Fibroblast of pulmonary artery (primary cell): ENCODE data around the gene B4GAT1.
"Not testable (repeated sequence)": the region's sequence is repeated elsewhere in the genome, so short reads cannot be mapped to it uniquely, and the experiment has no call there.

Experiments used
- DNase-seq: peaks from one replicate; pipeline ENCODE4 v3.0.0-alpha.2; 2010; ENCODE audit warnings: low read depth
- H3K4me3 ChIP-seq: replicated peaks from 2 replicates; pipeline ENCODE4 v1.5.1; 2011; ENCODE audit warnings: low read depth, mild to moderate bottlenecking, control low read depth, low read length, moderate library complexity
- TF ChIP-seq, protein P1 (sequence below): IDR thresholded peaks from 2 replicates; pipeline ENCODE4 v1.5.1; 2011; ENCODE audit warnings: mild to moderate bottlenecking, control low read depth, low read length, inconsistent platforms; ENCODE audit errors: missing control alignments

The B4GAT1 gene

DNA sequence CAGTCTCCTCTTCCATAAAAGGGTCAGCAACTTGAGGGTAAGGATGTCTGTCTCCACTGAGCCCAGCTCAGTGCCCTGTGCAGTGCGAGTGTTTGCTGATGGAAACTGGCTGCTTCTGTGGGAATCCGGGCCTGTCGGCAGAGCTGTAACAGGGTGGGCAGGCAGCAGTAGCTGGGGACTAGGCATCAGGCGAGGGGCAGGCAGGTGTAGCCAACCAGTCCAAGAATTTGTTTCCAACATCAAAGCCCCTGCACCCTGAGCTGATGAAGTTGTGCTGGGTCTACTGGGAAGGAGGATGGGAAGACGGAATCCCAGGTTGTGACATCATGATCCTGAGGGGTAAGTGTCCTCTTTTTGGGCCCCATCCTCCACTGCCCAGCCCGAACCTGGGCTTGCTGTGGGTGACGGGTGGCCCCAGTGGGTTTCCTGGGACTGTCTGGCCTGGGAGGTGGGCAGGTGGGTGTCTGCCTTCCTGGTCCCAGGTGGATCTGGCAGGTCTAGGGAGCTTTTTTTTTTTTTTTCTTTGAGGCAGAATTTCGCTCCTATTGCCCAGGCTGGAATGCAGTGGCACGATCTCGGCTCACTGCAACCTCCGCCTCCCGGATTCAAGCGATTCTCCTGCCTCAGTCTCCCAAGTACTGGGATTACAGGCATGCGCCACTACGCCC lies 13.1 kb upstream of the B4GAT1 start:
- no peak for DNase-seq
- TF ChIP-seq, protein P1, sequence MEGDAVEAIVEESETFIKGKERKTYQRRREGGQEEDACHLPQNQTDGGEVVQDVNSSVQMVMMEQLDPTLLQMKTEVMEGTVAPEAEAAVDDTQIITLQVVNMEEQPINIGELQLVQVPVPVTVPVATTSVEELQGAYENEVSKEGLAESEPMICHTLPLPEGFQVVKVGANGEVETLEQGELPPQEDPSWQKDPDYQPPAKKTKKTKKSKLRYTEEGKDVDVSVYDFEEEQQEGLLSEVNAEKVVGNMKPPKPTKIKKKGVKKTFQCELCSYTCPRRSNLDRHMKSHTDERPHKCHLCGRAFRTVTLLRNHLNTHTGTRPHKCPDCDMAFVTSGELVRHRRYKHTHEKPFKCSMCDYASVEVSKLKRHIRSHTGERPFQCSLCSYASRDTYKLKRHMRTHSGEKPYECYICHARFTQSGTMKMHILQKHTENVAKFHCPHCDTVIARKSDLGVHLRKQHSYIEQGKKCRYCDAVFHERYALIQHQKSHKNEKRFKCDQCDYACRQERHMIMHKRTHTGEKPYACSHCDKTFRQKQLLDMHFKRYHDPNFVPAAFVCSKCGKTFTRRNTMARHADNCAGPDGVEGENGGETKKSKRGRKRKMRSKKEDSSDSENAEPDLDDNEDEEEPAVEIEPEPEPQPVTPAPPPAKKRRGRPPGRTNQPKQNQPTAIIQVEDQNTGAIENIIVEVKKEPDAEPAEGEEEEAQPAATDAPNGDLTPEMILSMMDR = no peak
- H3K4me3 ChIP-seq = no peak overlapping the region

DNA sequence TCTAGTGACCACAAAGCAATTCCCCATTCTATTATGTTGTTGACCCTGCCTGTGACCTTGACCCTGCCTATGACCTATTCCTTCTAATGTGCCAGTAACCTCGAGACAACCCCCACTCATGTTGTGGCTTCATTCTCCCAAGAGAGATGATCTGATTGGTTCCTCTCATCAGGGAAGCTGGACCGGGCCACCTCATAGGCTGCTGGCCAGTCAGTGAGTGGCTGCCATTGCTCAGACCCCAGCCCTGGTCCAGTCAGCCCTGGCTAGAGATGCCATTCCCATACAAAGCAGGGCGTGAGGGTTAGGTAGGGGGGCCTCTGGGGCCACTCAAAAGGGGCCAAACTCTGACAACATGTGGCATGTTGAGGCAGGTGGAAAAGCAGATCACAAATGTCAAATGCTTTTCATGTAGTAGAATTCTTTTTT lies 12.2 kb upstream of the B4GAT1 start:
- TF ChIP-seq, protein P1 = no peak
- H3K4me3 ChIP-seq = no peak overlapping the region
- no peak for DNase-seq

DNA sequence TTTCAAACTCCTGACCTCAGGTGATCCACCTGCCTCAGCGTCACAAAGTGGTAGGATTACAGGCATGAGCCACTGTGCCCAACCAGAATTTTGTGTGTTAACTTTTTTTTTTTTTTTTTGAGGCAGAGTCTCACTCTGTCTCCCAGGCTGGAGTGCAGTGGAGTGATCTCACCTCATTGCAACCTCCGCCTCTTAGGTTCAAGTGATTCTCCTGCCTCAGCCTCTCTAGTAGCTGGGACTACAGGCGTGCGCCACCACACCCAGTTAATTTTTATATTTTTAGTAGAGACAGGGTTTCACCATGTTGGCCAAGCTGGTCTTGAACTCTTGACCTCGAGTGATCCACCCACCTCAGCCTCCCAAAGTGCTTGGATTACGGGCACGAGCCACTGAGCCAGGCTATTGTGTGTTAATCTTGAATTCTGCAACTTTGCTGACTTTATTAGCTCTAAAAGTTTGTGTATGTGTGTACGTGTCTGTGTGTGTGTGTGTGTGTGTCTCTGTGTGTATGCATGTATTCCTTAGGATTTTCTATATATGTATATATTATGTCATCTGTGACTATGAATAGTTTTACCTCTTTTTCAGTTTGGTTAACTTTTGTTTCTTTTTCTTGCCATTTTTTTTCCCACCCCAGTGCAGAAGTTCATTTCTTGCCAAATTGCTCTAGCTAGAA lies 3.3 kb upstream of the B4GAT1 start:
- not testable (repeated sequence) for DNase-seq

DNA sequence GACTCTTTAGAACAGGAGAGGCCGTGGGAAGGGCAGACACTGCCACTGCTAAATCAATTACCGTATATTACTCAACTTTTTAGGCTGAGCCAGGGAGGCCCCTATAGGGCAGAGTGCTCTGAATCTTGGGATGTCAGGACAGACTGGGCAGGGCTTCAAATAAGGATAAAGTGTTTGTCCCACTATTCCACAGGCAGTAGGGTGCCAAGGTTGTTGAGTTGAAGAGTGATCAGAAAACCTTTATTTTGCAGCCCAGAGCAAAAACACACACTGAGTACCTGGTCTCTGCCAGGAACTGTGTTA lies 1.6 kb upstream of the B4GAT1 start:
- TF ChIP-seq, protein P1 = no peak
- no peak for DNase-seq
- H3K4me3 ChIP-seq = no peak overlapping the region

More for the DNA sequence above, 3.3 kb upstream of the B4GAT1 start:
- H3K4me3 ChIP-seq = not testable (repeated sequence)

DNA sequence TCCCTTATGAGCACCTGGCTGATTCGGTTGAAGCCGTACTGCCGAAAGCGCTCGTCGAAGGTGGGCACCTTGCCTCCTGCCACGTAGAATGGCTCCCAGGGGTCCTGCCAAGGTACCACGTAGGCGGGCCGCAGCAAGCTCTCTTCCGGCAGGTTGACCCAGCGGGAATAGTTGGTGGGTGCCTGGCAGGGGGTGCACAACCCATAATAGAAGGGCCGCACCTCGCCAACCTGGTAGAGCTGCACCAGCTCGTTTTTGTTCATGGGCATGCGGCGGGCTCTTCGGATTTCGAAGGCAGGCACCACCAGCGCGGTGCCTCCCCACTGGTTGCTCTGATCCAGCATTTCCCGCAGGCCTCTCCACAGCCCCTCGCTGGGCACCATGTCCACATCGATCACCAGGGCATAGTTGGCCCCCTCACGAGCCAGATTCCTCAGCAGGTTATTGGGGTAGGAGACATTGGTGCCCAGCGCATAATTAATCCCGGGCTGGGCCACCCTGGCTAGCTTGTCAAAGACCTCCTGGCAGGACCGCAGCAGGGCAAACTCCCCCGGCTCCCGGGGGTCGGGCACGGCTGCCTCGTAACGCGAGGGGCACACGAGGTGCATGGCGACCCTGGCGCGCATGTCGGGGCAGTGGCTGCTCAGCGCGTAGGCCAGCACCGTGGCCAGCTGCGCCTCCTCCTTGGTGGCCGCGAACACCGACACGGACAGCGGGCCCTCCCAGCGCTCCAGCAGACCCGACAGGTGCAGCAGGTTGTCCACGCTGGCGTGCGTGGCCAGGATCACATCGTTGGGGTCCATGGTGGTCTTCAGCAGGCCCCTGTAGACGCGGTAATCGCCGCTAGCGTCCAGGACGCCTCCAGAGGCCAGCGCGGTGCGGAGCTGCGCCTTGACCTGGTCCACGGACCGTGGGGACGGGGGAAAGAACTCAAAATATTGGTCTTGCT lies 679 bp downstream of the B4GAT1 start:
- no peak for DNase-seq
- H3K4me3 ChIP-seq = peak overlapping the region; percentile 69
- TF ChIP-seq, protein P1 = no peak

DNA sequence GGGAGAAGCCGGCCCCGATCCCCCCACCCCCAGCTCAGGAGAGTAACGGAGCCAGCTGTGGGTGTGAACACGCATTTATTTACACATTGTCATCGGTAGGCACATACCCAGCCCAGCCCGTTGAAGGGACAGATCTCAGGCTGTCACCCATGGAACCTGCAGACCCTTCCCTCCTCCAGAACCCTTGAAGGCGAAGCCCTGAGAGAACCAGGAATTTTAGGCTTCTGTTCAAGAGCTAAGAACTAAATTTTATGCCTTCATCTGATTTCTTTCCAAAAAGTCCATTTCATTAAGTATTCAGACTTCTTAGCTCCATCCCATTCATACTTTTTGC lies 2.1 kb downstream of the B4GAT1 start:
- peak overlapping the region; percentile 97 for H3K4me3 ChIP-seq
- TF ChIP-seq, protein P1 = no peak
- DNase-seq = no peak
